HG02763 (cell line): ENCODE measurements around the gene DHRS1.

Experiments
- ATAC-seq: cut with Tn5 transposase; IDR thresholded peaks from one replicate; pipeline ENCODE4 v1.9.1; 2021; ENCODE audit warnings: mild to moderate bottlenecking, moderate library complexity; ENCODE audit not compliant: unreplicated experiment

Gene DHRS1

DNA sequence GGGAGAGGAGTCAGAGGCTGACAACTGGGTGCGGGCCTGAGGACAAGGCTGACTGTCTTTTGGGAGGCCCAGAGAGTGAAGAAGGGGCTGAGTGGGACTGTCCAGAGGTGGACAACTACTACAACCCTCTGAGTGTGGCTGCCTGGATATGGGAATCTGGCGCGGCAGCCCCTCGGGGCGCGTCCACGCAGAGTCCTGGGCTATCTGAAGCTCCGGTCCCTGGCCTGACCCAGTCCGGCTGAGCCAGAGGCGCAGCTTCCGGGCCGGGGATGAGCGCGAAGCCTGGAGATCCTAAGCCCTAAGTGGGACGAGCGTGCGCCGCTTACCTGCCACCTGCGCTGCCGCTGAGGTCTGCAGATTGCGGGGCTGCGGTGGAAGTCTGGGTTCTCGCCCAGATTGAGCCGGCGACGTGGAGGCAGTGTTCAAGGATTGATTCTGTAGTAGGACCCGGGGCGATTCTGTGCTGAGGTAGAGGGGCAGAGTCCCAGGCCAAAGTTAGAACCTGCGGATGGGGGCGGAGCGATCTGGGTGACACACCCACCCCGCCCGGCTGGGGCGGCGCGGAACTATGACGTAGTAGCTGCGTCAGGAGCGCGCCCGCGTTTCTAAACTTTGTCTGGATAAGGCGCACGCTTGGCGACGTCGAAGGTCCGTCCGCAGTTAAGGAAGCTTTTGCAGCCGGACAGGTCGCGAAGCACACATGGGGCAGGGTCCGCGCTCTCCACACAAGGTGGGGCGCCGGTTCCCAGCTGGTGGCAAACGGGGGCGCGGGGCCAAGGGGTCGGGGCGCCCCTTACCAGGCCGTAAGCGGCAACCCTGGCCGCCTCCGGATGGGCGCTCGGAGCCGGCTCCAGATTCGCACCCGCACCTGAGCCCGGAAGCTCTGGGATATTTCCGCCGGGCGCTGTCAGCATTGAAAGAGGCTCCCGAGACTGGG lies at the start of gene DHRS1, which contains the start of gene NOP9:
TSS of gene DHRS1 (minus strand) at position 526 of the 937 bp plus-strand sequence. CDS start 674 bp downstream, outside the sequence.
TSS of gene NOP9 (plus strand) at position 596 of the 937 bp plus-strand sequence. CDS start at position 701, 105 bp downstream.
- peak; percentile 68 for ATAC-seq

DNA sequence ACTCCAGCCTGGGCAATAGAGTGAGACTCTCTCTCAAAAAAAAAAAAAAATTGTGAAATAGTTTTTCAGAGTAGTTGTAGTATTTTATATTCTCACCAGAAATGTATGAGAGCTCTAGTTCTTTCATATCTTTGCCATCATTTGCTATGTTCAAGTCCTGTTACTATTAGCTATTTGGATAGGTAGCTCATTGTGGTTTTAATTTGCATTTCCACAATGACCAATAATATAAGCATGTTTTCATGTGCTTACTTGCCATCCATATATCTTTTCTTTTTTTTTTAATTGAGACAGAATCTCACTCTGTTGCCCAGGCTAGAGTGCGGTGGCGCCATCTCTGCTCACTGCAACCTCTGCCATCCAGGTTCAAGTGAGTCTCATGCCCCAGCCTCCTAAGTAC lies 48.6 kb upstream of the DHRS1 start:
- ATAC-seq = no peak

DNA sequence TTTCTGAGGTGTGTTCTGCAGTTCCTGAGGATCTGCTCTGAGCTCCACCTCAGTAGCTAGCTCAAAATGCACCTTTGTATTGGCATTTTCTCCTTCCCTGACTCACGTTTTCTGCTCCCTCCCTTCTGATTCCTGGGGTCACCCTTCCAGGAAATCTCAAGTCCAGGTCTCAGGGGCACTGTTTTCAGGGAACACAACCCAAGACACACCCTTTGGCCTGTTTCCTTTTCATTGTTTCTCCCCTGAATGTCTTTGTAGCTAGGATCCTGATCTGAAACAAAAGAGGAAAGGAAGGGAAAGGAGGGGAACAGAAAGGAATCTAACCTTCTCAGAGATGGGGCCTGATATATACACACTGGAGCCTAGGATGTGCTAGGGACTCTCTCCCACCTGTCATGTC lies 47.6 kb upstream of the DHRS1 start:
- ATAC-seq = no peak

DNA sequence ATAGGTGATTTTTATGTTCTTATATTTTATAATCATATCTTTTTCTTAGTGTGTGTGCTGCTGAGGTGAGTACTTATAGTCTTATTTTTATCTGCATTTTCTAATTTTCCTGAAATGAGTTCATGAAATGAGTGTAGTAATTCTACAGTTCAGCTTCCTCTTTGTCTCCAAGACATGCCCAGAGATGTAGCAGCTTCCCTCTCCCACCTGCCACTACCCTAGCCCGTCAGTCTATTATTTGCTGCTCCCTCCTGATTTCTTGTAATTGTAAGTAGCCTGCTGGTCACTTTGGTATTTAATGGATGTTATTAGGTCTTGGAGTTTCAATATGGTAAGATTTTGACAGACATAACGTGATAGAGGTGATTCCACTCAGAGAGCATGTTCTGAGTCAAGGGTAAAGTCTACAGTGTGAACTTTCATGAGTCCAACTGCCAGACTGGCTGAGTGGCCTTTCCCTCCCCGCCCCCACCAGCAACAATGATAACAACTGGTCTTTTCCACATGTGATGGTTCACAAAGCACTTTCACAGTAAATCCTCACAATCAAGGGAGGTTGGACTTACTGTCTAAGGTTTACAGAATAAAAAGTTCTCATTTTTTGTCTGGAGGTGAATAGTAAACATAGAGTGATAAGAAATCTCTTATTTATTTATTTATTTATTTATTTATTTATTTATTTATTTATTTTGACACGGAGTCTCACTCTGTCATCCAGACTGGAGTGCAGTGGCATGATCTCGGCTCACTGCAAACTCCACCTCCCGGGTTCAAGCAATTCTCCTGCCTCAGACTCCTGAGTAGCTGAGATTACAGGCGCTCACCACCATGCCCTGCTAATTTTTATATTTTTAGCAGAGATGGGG lies 44.4 kb upstream of the DHRS1 start:
- no peak for ATAC-seq

- no peak for ATAC-seq
These were observed 43.3 kb upstream of the DHRS1 start for GRCh38 chr14:24342889-24343288.

DNA sequence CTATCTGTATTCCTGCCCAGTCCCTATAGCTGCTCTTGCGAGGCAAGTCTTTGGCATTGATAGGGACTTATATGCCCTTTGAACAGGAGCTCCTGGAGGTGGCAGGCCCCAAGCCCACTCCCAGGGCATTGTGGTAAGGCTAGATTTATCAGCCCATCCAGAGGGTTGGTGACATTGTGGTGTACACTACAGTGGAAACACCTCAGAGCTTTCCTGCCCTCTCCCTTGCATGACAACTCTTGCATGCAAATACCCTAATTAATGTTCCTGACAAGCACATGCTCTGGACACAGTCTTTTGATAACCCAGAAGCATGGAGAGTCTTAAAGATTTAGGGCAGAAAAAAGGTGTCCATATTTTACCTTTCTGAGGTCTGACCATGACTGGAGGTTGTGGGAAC lies 41.0 kb upstream of the DHRS1 start:
- no peak for ATAC-seq

DNA sequence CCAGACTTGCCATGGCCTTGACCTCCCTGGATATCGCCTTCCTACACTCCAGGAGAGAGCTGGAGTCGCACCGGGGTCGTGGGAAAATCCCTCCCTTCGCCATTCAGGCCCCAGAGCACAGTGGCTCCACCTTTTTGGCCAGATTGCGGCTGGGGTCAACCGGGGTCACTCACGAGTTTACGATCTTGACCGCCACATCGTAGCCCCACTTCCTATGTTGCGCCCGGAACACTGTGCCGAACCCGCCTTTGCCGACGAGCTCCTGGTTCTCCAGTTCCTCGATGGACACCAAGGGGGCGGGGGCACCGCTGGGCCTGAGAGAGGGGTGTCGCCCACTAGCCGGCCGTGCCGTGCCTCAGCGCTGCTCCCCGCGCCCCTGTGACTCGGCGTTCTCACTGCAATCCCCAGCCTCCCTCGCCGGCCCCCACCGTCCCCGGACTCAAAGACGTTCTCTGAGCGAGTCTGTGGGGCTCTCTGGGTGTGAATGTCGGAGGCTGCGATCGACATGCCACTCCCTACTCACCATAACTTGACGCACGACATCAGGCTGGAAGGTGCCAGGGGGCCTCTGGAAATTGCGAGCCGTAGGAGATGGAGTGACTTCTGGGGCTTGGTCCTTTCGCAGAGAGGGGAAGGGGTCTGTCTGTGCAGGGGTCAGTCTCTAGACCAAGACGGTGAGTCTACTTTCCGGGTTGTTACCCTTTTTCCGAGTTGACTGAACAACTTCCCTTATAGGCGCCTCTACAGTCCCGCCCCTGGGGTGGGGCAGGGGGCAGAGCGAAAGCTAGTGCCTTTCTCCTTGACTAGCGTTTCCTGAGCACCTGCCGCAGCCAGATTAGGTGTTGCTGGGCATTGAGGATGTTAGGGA lies 39.9 kb upstream of the DHRS1 start, which contains the start of gene RIPK3:
TSS of gene RIPK3 (minus strand) at position 708 of the 868 bp plus-strand sequence. CDS start at position 543, 165 bp downstream.
- ATAC-seq = peak; percentile 74

DNA sequence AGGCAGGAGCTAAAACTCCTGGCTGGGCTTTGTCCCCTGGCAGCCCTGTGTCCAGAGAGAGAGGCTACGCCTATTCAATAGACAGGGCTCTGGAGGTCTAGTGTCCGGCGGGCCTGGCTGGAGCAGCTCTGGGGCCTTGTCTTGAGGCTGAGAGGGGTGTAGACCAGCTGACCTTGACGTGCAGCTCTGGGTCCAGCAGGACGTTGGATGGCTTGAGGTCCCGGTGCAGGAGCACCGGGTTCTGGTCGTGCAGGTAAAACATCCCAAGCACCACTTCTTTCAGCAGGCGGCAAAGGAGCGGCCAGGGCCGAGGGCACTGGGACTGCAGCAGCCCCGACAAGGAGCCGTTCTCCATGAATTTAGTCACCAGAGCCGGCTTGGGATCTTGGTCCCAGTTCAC lies 39.3 kb upstream of the DHRS1 start:
- no peak for ATAC-seq

GRCh38 chr14:24337824-24338175 lies 38.2 kb upstream of the DHRS1 start:
- no peak for ATAC-seq

GRCh38 chr14:24337144-24337823 lies 37.7 kb upstream of the DHRS1 start:
- ATAC-seq = no peak

- ATAC-seq = no peak
These were observed 36.0 kb upstream of the DHRS1 start for GRCh38 chr14:24335461-24336171.

GRCh38 chr14:24334431-24335291 lies 35.1 kb upstream of the DHRS1 start, which contains the start of gene ADCY4:
Gene ADCY4, minus strand, starts transcription at chr14:24335071. Its CDS starts 419 bp downstream, at chr14:24334652.
- no peak for ATAC-seq

DNA sequence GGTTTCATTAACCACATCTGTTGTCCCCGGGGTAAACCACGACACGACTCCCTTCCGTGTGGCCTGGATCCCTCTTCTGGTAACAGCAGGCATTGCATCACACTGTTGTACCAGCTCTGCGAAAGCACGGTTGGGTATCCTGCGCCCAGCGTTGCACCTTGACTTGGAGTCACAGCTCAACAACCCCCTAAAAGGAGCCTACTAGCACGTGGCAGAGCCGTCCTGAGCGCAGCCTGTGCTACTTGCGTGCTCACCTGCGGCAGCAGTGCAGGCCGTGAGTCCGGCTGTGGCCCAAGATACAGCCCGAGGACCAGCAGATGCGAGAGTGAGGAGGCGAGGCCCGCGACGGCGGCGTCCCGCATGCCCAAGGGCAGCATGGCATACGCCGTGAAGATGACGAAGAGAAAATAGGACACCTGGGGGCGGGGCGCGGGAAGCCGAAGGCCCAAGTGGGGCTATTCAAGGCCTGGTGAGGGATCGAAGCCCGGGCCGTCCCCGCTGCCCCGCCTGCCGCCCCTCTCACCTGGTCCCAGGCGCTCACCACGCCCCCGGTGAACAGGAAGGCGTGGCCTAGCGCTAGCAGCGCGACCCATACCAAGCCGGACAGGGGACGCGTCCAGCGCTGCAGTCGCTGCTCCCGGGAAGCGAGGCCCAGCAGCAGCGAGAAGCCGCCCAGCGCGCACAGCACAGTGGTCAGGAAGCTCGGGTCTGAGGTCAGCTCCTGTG lies 32.9 kb upstream of the DHRS1 start:
- peak; percentile 81 for ATAC-seq

DNA sequence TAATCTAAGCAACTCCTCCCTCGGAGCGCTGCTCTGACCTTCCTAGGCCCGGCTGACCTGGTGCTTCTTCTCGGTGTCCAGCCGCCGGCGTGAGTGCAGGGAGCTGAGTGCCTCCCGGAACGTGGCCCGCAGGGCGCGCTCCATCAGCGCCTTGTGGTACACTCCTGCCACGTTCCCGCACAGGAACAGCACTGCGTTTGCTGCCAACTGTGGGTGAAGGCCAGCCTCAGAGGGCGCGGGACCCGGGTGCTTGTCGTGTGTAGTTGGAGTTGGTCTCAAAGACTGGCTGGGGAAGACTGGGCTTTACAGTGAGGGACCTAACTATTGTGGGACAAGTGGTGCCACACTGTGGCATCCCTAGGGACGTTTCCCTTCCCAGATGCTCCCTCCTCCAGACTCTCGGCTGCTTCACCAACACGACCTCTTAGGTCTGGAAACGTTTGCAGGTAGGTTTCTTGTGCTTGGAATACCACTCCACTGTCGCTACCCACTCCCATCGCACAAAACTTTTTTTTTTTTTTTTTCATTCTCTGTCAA lies 32.2 kb upstream of the DHRS1 start:
- ATAC-seq = no peak

GRCh38 chr14:24330973-24331674 lies 31.5 kb upstream of the DHRS1 start:
- ATAC-seq = no peak

DNA sequence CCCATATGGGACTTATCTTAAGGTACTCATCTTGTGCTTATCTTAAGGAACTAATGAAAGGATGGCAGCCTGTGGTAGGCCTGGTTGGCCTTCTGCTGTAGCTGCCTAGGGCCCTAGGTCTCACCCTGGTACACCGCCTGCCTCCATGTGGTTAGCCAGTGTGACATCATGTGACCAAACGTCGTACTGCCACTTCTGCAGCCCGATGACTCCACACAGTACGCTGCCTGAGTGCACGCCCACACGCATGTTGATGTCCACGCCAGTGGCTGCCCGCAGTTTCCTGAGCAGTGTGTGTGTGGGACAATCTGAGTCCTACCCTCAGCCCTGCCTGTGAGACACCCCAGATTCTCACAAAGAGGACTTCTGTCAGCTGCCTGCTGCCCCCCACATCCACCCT lies 30.2 kb upstream of the DHRS1 start:
- no peak for ATAC-seq
